Keratinocyte (primary cell): ENCODE measurements around the gene MAPT.

Experiments
- EZH2 ChIP-seq: IDR thresholded peaks from one replicate; pipeline ENCODE4 v1.6.1; 2012; ENCODE audit warnings: inconsistent platforms, mild to moderate bottlenecking, low read length, moderate library complexity
- TF ChIP-seq, protein P1 (sequence below), 3 experiments: IDR thresholded peaks in 1 of 3; conservative IDR thresholded peaks in 1 of 3; optimal IDR thresholded peaks in 1 of 3; 2 replicates in 2 of 3; 3 replicates in 1 of 3; pipeline versions ENCODE3 to v1.5.1; 2011; ENCODE audit warnings: low read length in 3 of 3, mild to moderate bottlenecking in 3 of 3, moderate library complexity in 2 of 3, control low read depth in 1 of 3, inconsistent platforms in 1 of 3; ENCODE audit not compliant: insufficient read depth in 2 of 3; ENCODE audit errors: extremely low read depth in 1 of 3

DNA sequence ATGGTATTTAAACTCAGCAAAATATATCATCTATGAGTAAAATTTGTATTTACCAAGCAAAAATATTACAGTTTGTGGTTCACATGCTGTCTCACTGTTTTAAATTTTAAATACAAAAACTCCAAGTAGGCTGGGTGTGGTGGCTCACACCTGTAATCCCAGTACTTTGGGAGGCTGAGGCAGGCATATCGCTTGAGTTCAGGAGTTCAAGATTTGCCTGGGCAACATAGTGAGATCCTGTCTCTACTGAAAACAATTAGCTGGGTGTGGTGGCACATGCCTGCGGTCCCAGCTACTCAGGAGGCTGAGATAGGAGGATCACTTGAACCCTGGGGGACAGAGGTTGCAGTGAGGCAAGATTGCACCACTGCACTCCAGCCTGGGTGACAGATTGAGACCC, 37.3 kb downstream of the MAPT start:
- TF ChIP-seq, protein P1, sequence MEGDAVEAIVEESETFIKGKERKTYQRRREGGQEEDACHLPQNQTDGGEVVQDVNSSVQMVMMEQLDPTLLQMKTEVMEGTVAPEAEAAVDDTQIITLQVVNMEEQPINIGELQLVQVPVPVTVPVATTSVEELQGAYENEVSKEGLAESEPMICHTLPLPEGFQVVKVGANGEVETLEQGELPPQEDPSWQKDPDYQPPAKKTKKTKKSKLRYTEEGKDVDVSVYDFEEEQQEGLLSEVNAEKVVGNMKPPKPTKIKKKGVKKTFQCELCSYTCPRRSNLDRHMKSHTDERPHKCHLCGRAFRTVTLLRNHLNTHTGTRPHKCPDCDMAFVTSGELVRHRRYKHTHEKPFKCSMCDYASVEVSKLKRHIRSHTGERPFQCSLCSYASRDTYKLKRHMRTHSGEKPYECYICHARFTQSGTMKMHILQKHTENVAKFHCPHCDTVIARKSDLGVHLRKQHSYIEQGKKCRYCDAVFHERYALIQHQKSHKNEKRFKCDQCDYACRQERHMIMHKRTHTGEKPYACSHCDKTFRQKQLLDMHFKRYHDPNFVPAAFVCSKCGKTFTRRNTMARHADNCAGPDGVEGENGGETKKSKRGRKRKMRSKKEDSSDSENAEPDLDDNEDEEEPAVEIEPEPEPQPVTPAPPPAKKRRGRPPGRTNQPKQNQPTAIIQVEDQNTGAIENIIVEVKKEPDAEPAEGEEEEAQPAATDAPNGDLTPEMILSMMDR (optimal IDR thresholded peaks at IDR 0.05 in 1 of 3, IDR thresholded peaks at IDR 0.05 in 1 of 3, conservative IDR thresholded peaks at IDR 0.05 in 1 of 3; ENCODE audit: extremely low read depth in 1 of 3, insufficient read depth in 2 of 3, low read length in 3 of 3), result no peak
- no peak for TF ChIP-seq EZH2
